Measurements from ENCODE around the gene DNAJC18. TPM values are rescaled to one million over a fixed set of nuclear protein-coding genes. Genes with fewer than 3 reads are reported as not detected.

DNAJC18 gene
- total RNA-seq, 1 experiment from 2014 or later: 2.2 TPM

DNA sequence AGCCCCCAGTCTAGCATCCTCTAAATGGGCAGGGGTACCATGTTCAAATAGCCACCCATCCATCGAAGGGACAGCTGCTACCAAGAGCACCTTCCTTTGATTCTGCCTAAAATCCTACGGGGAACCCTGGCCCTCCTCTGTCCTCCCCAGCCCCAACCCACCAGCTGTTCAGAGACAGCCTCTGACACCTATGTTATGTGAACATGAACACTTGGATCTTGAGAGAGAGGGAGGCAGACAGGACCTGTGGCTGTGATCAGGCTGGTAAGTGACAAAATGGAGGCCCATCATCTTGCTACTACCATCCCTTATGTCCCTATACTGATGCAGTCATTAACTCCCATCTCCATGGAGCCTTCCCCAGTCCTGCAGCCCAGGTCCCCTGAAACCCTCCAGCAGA, 64.4 kb downstream of the DNAJC18 start:
- DNase-seq (ENCODE audit: extremely low read depth, low read depth): no peak

DNA sequence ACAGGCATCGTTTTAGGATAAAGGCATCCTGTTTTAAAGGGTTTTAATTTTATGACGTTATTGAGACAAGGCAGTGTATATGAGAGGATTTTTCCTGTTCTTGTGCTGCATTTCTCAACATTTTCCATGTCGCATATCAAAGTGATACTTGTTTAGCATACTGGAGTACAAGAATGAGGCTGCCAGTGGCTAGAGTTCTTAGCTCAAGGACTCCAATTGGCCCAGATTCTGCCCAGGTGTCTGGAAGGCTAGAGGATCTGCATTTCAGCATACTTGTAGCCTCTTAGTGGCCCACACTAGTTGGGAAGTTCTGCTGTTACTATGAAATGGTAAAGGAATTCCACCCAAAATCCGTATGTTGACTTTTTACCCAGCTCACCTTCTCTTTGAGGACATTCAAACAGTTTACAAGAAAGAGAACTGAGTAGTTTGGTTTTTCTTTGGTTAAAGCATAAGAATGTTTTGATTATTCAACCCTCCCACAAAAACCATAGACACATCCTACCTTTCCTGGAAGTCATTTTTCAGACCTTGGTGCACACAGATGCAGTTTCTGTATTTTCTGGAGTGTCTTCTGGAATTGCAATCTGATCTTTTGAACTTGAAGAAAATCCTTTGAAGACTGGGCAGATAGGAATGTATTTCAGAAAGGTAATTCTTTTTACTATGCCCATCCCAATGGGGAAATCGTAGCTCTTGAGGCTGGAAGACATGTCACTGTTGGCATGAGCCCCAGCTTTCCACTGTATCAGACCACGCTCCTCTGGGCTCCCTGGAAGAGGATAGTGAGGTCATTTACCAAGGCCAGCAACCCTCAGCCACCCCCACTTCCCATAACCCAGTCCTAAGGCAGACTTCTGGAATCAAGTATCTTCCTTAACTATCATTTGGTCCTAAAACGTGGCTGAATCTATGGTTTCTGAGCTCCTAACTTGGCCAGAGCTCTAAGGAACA, 67.6 kb downstream of the DNAJC18 start:
- no peak for DNase-seq (ENCODE audit: extremely low read depth, low read depth)

DNA sequence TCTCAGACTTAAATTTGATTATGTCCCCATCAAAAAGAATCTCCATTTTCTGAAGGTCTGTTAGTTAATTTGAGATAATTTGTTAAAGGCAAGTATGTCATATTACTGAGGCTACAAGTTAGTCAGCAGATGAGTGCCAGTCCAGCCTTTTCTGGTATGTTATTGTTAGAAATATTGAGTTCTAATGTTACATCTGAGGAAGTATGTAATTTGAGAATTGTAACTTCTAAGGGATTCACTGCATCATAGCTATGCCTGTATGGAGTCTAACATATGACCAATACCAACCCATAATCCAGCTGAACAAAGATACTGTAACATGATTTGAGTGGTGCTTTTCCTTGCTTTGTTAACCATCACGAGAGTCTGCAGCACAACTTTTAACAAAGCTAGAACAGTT, 70.1 kb downstream of the DNAJC18 start:
- no peak for DNase-seq (ENCODE audit: extremely low read depth, low read depth)

DNA sequence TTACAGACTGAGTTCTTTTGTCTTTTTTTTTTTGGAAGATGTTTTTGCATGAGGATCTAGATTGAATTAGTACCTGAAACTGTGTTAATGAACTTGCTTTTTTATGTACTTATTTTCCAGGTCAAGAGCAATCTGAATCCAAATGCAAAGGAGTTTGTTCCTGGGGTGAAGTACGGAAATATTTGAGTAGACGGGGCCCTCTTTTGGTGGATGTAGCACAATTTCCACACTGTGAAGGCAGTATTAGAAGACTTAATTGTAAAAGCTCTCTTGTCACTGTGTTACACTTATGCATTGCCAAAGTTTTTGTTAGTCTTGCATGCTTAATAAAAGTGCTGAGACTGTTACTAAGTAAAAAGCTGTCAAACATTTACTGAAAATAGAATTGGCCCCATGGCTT, 70.7 kb downstream of the DNAJC18 start:
- DNase-seq (ENCODE audit: extremely low read depth, low read depth): no peak

DNA sequence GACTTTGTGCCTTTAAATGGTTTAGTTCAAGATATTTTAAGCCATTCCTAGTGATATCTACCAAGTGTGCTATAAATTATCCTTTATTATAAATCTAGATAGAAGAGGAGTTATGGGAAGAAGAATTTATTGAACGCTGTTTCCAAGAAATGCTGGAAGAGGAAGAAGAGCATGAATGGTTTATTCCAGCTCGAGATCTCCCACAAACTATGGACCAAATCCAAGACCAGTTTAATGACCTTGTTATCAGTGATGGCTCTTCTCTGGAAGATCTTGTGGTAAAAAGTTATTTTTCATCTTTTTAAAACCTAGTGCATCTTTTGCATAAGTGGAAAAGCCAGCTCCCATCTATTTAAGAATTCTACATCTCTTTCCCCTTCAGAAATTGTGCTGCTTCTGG, 74.9 kb downstream of the DNAJC18 start:
- DNase-seq (ENCODE audit: extremely low read depth, low read depth): no peak

DNA sequence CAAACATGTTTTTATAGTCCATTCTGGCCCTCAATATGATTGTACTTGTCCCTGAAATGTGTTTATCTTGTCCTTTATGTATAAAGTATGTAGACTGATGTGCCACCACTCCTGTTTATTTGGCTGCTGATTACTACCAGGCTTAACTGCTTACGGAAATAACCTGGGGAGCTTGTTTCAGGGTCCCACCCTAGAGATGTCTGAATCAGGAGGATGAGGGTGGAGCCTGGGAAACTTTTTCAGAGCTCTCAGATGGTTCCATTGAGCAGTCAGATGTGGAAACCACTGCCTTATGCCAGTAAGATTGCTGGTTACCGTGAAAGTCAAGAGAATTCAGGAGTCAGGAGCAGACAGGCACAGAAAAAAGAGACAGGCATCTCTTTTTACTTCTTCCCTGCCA, 75.4 kb downstream of the DNAJC18 start:
- DNase-seq (ENCODE audit: extremely low read depth, low read depth): no peak

DNA sequence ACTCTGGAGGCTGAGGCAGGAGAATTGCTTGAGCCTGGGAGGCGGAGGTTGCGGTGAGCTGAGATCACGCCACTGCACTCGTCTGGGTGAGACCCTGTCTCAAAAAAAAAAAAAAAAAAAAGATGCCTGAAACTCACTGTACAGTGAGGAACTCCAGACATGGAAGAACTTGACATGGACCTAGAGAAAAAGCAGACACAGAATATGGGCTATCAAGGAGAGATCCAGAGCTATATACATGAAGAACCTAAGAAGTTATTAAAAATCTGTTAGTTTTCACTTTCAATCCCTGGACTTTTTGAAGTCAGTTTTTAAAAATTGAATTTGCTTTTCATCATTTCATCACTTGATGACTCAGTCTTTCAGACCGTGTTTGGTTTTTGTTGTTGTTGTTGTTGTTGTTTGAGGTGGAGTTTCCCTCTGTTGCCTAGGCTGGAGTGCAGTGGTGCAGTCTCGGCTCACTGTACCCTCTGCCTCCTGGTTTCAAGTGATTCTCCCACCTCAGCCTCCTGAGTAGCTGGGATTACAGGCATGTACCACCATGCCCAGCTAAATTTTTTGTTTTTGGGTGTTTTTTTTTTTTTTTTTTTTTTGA, 77.4 kb downstream of the DNAJC18 start:
- DNase-seq (ENCODE audit: extremely low read depth, low read depth): no peak

DNA sequence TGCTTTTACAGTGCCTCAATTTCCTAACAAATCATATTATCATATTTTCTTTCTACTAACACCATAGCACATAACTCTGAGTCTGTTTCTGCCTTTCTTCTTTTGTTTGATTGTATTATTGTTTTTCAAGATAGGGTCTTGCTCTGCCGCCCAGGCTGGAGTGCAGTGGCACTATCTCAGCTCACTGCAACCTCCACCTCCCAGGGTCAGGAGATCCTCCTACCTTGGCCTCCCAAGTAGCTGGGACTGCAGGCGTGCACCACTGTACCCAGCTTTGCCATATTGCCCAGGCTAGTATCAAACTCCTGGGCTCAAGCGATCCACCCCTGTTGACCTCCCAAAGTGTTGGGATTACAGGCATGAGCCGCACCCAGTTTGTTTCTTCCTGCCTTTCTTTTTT, 78.9 kb downstream of the DNAJC18 start:
- DNase-seq (ENCODE audit: extremely low read depth, low read depth): no peak

Small RNA genes within 50 kb of the gene (small RNA-seq; reads per million reads assigned to genes)
- 0.06 to 2.9 reads per million in 2 experiments for gene RNU5B-4P

Other genes starting within 250 kb of the DNAJC18 start
- gene SIL1, start 241.2 kb downstream of the DNAJC18 start, total RNA-seq (2014; rRNA removed; shearing (Covaris generic)): 54.3 and 54.9 TPM in 2 replicates
- 344 and 359 TPM in 2 replicates for gene MATR3, start 145.8 kb downstream of the DNAJC18 start, total RNA-seq (2014; rRNA removed; shearing (Covaris generic))
- 105 and 120 TPM in 2 replicates for gene PAIP2, start 97.7 kb downstream of the DNAJC18 start, total RNA-seq (2014; rRNA removed; shearing (Covaris generic))
- gene SLC23A1, start 56.2 kb downstream of the DNAJC18 start, total RNA-seq (2014; rRNA removed; shearing (Covaris generic)): not detected in 2 replicates
- gene MZB1, start 49.6 kb downstream of the DNAJC18 start, total RNA-seq (2014; rRNA removed; shearing (Covaris generic)): 0.10 and 0.52 TPM in 2 replicates
- gene PROB1, start 44.4 kb downstream of the DNAJC18 start, total RNA-seq (2014; rRNA removed; shearing (Covaris generic)): 1.5 and 1.8 TPM in 2 replicates
- gene SPATA24, start 35.4 kb downstream of the DNAJC18 start, total RNA-seq (2014; rRNA removed; shearing (Covaris generic)): 8.6 and 12.7 TPM in 2 replicates
- gene ECSCR, start 23.2 kb upstream of the DNAJC18 start, total RNA-seq (2014; rRNA removed; shearing (Covaris generic)): not detected in 2 replicates
- gene SMIM33, start 31.5 kb upstream of the DNAJC18 start, total RNA-seq (2014; rRNA removed; shearing (Covaris generic)): not detected in 2 replicates
- 1.6 and 3.0 TPM in 2 replicates for gene STING1, start 43.2 kb upstream of the DNAJC18 start, total RNA-seq (2014; rRNA removed; shearing (Covaris generic))
- 126 and 143 TPM in 2 replicates for gene UBE2D2, start 121.8 kb upstream of the DNAJC18 start, total RNA-seq (2014; rRNA removed; shearing (Covaris generic))
- gene CXXC5, start 208.8 kb upstream of the DNAJC18 start, total RNA-seq (2014; rRNA removed; shearing (Covaris generic)): 11.4 and 13.2 TPM in 2 replicates